Loucy (cell line): ENCODE data around the gene SPINK14.

ENCODE experiments used
- H2AFZ ChIP-seq: fragments of 200-600 bp; sonication (generic); 2 replicates; pipeline ENCODE4 v1.6.0; 2016; ENCODE audit warnings: antibody characterized with exemption, mild to moderate bottlenecking, low read length, moderate library complexity
- H3F3A ChIP-seq: fragments of 200-600 bp; 2 replicates; pipeline ENCODE4 v1.6.0; 2016; ENCODE audit warnings: antibody characterized with exemption, low read depth, mild to moderate bottlenecking
- H3K27me3 ChIP-seq: fragments of 200-600 bp; sonication (generic); 2 replicates; pipeline ENCODE4 v1.6.1; 2014; ENCODE audit warnings: low read length, mild to moderate bottlenecking; ENCODE audit not compliant: insufficient read depth, poor library complexity, severe bottlenecking
- H3K36me3 ChIP-seq: fragments of 200-600 bp; sonication (generic); 2 replicates; pipeline ENCODE4 v1.6.1; 2016; ENCODE audit warnings: low read length; ENCODE audit not compliant: insufficient read depth
- H3K4me1 ChIP-seq: fragments of 200-600 bp; sonication (generic); 2 replicates; pipeline ENCODE4 v1.5.1; 2014; ENCODE audit warnings: low read length, mild to moderate bottlenecking; ENCODE audit not compliant: insufficient read depth, poor library complexity, severe bottlenecking
- H3K4me2 ChIP-seq: fragments of 200-600 bp; sonication (generic); 2 replicates; pipeline ENCODE4 v1.6.0; 2014; ENCODE audit warnings: antibody characterized with exemption, low read length, low read depth, mild to moderate bottlenecking; ENCODE audit not compliant: poor library complexity, severe bottlenecking
- H3K4me3 ChIP-seq: fragments of 200-600 bp; sonication (generic); 2 replicates; pipeline ENCODE4 v1.5.1; 2014; ENCODE audit warnings: low read length, mild to moderate bottlenecking, mixed read lengths; ENCODE audit not compliant: poor library complexity, severe bottlenecking
- H3K79me2 ChIP-seq: fragments of 200-600 bp; sonication (generic); 2 replicates; pipeline ENCODE4 v1.6.1; 2014; ENCODE audit warnings: low read length; ENCODE audit not compliant: insufficient read depth
- H3K9ac ChIP-seq: fragments of 200-600 bp; sonication (generic); 2 replicates; pipeline ENCODE4 v1.6.0; 2014; ENCODE audit warnings: mild to moderate bottlenecking, low read depth, low read length, moderate library complexity; ENCODE audit not compliant: poor library complexity, severe bottlenecking
- H3K9me2 ChIP-seq: fragments of 200-600 bp; sonication (generic); replicated peaks from 2 replicates; pipeline ENCODE4 v1.6.1; 2016; ENCODE audit warnings: low read depth, low read length, mixed read lengths
- H3K9me3 ChIP-seq: fragments of 200-600 bp; sonication (generic); 2 replicates; pipeline ENCODE4 v1.6.1; 2014; ENCODE audit warnings: mild to moderate bottlenecking, antibody characterized with exemption, low read length, low read depth; ENCODE audit not compliant: insufficient read depth
- H4K20me1 ChIP-seq: fragments of 200-600 bp; sonication (generic); 2 replicates; pipeline ENCODE4 v1.6.0; 2014; ENCODE audit warnings: antibody characterized with exemption, low read length, mild to moderate bottlenecking; ENCODE audit not compliant: insufficient read depth, poor library complexity, severe bottlenecking
- EZH2phosphoT487 ChIP-seq: fragments of 200-600 bp; IDR thresholded peaks from 2 replicates; pipeline ENCODE4 v1.6.1; 2018; ENCODE audit warnings: antibody characterized with exemption, mild to moderate bottlenecking, moderate library complexity, borderline replicate concordance
- TF ChIP-seq, protein P1 (sequence below): fragments of 200-600 bp; sonication (generic); conservative IDR thresholded peaks from 2 replicates; pipeline ENCODE4 v1.5.1; 2014; ENCODE audit warnings: mild to moderate bottlenecking, antibody characterized with exemption, low read length

SPINK14 gene

DNA sequence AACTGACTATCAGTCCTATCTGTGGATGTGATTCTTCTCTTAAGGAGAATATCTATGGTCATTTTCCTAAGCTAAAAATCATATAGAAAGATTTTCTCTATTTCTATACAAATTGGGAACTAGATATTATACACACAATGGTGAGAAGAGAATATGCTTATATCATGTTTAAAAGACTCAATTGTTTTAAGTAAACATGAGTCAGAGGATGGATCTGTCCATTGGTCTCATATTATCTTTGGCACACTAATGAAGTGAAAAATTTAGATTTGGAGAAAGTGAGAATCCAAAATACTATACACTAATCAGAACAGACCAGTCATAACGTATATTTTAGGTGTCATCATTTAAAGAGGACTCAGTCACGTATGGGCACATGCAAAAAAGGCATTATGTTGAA lies 16.5 kb upstream of the SPINK14 start:
- Histone ChIP-seq H4K20me1 (no peaks in the 10 kb centered on the region), H3K27me3 (no peaks in the 10 kb centered on the region), H3K4me1 (no peaks in the 10 kb centered on the region), H3K4me3 (no peak overlapping the region), H3K79me2 (no peaks in the 10 kb centered on the region), H3F3A (no peaks in the 10 kb centered on the region), H2AFZ (no peak overlapping the region), H3K9me3 (no peaks in the 10 kb centered on the region; the same call in 1 of the 2 replicates), H3K36me3 (no peaks in the 10 kb centered on the region), H3K9ac (no peak overlapping the region), H3K4me2 (no peak overlapping the region), H3K9me2 (no peaks in the 10 kb centered on the region)
- TF ChIP-seq, protein P1, sequence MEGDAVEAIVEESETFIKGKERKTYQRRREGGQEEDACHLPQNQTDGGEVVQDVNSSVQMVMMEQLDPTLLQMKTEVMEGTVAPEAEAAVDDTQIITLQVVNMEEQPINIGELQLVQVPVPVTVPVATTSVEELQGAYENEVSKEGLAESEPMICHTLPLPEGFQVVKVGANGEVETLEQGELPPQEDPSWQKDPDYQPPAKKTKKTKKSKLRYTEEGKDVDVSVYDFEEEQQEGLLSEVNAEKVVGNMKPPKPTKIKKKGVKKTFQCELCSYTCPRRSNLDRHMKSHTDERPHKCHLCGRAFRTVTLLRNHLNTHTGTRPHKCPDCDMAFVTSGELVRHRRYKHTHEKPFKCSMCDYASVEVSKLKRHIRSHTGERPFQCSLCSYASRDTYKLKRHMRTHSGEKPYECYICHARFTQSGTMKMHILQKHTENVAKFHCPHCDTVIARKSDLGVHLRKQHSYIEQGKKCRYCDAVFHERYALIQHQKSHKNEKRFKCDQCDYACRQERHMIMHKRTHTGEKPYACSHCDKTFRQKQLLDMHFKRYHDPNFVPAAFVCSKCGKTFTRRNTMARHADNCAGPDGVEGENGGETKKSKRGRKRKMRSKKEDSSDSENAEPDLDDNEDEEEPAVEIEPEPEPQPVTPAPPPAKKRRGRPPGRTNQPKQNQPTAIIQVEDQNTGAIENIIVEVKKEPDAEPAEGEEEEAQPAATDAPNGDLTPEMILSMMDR, result no peak
- no peak for TF ChIP-seq EZH2phosphoT487

DNA sequence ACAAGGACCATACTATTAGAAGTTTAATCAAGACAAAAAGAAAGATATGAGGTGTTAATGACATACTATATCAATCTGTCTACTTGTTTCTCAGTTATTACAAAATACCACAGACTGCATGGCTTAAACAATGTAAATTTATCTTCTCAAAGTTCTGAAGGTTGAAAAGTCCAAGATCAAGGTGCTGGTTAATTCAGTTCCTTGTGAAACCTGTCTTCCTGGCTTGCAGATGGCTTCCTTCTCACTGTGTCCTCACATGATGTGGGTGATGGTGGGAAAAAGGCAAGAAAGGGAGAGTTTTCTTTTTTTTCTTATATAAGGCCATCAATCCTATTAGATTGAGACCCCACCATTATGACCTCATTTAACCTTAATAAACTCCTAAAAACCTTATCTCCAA lies 15.6 kb upstream of the SPINK14 start:
- Histone ChIP-seq H3K4me3 (no peak overlapping the region), H3K4me2 (no peak overlapping the region), H4K20me1 (no peaks in the 10 kb centered on the region), H3K9me3 (no peaks in the 10 kb centered on the region; the same call in 1 of the 2 replicates), H3K9ac (no peak overlapping the region), H3K36me3 (no peaks in the 10 kb centered on the region), H3F3A (no peaks in the 10 kb centered on the region), H2AFZ (no peak overlapping the region), H3K79me2 (no peaks in the 10 kb centered on the region), H3K9me2 (no peaks in the 10 kb centered on the region), H3K27me3 (no peaks in the 10 kb centered on the region), H3K4me1 (no peaks in the 10 kb centered on the region)
- TF ChIP-seq, protein P1, result no peak
- TF ChIP-seq EZH2phosphoT487, result no peak

DNA sequence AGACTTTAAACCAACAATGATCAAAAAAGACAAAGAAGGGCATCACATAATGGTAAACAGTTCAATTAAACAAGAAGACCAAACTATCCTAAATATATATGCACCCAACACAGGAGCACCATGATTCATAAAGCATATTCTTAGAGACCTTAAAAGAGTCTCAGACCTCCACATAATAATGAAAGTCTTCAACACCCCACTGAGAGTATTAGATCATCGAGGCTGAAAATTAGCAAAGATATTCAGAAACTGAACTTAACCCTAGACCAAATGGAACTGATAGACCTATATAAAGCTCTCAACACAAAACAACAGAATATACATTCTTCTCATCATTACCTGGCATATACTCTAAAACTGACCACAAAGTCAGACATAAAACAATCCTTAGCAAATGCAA lies 11.7 kb upstream of the SPINK14 start:
- no peak overlapping the region for H3K4me2 ChIP-seq
- H3K4me1 ChIP-seq, result no peaks in the 10 kb centered on the region
- no peak overlapping the region for H3K9ac ChIP-seq
- TF ChIP-seq, protein P1, result no peak
- TF ChIP-seq EZH2phosphoT487, result no peak
- no peak overlapping the region for H3K4me3 ChIP-seq
- H3K9me2 ChIP-seq, result no peaks in the 10 kb centered on the region
- H2AFZ ChIP-seq, result no peak overlapping the region
- H3K27me3 ChIP-seq, result no peaks in the 10 kb centered on the region
- no peaks in the 10 kb centered on the region; the same call in 1 of the 2 replicates for H3K9me3 ChIP-seq
- no peaks in the 10 kb centered on the region for H3K36me3 ChIP-seq
- H3K79me2 ChIP-seq, result no peaks in the 10 kb centered on the region
- no peaks in the 10 kb centered on the region for H3F3A ChIP-seq
- H4K20me1 ChIP-seq, result no peaks in the 10 kb centered on the region
